ENCODE results near the gene GMDS. TPM values are rescaled to one million over a fixed set of nuclear protein-coding genes. Genes with fewer than 3 reads are reported as not detected.

GMDS gene
- total RNA-seq, 1 donor from 2014 or later: 17.9 TPM

DNA sequence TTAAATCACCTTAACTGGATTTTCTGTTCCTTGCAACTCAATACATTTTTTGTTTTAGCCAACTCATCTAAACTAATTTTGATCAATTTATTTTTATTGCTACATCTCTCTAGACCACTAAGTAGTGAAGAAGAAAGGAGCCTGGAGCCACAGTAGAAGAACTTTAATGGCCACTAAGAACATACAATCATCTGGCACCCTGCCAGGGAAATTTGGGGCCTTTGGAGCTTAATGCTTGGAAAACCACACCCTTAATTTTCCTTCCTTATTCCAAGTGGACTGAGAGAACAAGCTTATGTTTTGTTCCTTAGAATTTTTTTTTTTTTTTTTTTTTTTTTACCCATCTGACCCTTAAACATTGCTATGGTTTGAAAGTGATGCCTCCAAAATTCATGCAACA lies 12.0 kb upstream of the GMDS start:
- H3K4me3 ChIP-seq (ENCODE audit: low read depth, low read length): no peak overlapping the region
- no peak for DNase-seq (ENCODE audit: low read depth)
- TF ChIP-seq, protein P1, sequence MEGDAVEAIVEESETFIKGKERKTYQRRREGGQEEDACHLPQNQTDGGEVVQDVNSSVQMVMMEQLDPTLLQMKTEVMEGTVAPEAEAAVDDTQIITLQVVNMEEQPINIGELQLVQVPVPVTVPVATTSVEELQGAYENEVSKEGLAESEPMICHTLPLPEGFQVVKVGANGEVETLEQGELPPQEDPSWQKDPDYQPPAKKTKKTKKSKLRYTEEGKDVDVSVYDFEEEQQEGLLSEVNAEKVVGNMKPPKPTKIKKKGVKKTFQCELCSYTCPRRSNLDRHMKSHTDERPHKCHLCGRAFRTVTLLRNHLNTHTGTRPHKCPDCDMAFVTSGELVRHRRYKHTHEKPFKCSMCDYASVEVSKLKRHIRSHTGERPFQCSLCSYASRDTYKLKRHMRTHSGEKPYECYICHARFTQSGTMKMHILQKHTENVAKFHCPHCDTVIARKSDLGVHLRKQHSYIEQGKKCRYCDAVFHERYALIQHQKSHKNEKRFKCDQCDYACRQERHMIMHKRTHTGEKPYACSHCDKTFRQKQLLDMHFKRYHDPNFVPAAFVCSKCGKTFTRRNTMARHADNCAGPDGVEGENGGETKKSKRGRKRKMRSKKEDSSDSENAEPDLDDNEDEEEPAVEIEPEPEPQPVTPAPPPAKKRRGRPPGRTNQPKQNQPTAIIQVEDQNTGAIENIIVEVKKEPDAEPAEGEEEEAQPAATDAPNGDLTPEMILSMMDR (conservative IDR thresholded peaks at IDR 0.05; ENCODE audit: low read depth, low read length): no peak

DNA sequence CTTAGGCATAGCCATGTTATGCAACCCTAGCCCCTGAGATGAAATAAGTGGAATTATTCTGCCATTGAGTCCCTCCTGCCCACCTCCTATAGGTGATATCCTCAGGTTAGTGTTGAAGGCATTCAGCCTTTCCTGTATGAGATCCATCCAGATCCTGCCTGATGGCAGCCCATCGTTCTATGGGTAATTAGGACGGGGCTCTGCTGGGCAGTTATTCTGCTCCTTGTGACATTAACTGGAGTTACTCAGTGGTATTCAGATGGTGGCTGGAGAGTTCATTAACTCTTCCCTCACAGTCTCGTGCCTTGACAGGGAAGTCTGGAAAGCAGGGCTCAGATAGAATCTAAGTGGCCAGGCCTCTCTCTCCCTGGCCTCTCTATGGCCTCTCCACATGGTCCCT lies 9.3 kb upstream of the GMDS start:
- TF ChIP-seq, protein P1 (conservative IDR thresholded peaks at IDR 0.05; ENCODE audit: low read depth, low read length): no peak
- no peak for DNase-seq (ENCODE audit: low read depth)
- no peak overlapping the region for H3K4me3 ChIP-seq (ENCODE audit: low read depth, low read length)

DNA sequence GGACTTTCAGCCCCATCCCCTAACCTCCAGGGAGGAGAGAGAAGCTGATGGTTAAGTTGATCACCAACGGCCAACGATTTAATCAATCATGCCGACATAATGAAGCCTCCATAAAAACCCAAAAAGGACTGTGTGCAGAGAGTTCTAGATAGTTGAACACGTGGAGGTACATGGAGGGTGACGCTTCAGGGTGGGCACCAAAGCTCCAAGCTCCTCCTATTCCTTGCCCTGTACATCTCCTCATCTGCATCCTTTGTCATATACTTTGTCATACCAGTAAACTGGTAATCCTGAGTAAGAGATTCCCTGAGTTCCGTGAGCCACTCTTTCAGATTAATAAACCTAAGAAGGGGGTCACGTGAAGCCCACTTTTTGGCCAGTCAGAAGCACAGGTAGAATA lies 3.7 kb upstream of the GMDS start:
- no peak for DNase-seq (ENCODE audit: low read depth)
- no peak overlapping the region for H3K4me3 ChIP-seq (ENCODE audit: low read depth, low read length)
- TF ChIP-seq, protein P1 (conservative IDR thresholded peaks at IDR 0.05; ENCODE audit: low read depth, low read length): no peak

DNA sequence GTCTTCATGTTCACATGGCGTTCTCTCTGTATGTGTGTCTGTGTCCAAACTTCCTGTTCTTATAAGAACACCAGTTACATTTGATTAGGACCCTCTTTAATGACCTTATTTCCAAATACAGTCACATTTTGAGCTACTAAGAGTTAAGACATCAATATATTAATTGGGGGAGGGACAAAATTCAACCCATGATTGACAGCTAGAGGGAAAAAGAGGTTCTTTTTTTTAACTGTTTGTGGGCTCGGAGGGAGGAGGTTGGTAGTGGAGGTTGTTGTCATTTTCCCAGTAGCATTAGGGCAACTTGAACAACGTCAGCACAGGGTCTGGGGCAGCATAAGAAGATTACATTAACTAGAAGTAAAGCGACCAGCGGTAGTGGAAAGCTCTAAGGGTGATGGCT lies 2.3 kb upstream of the GMDS start:
- no peak for DNase-seq (ENCODE audit: low read depth)
- H3K4me3 ChIP-seq (ENCODE audit: low read depth, low read length): no peak overlapping the region
- TF ChIP-seq, protein P1 (conservative IDR thresholded peaks at IDR 0.05; ENCODE audit: low read depth, low read length): no peak

DNA sequence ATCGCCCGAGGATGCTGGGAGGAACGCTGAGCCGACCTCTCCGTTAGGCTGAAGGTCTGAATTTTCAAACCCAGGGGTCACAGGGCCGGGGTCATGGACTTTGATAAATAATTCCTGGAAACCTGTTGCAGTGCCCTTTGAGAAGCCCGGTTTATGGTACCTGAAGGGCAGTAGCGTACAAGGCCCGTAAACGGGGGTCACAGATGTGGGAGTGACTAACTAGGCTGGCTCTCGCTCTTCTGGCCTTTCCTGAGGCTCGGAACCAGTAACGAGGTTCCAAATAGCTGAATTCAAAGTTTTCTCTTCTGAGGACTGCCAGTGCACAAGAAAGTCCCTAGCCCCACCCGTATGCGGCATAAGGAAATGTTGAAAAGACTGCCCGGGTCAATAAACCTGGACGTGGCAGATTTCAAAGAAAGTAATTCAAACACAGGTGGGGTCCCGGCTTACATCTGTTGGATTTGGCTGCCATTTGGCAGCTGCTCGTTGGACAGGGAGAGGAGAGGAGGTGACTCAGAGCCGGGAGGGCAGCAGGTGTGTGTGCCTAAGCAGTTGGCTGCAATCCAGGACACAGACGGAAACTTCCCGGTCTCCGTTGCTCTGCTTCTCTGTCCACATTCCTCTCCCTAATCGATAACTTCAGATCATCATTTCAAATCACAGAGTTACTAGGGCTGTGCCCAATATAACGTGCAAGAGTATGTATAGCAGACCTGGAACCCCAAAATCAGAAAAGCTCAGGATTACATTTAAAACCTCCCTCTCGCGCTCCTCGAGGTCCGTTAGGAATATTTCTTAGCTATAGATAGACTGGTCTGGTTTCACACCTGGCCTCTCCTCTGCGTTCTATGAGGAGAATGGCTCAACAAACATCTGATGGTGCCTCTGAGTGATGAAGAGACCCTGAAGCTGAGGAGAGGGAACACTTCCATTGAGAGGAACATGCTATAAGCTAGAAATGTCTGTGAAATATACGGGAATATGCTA lies 765 bp upstream of the GMDS start:
- no peak for DNase-seq (ENCODE audit: low read depth)
- H3K4me3 ChIP-seq (ENCODE audit: low read depth, low read length): peak overlapping the region; percentile 98
- TF ChIP-seq, protein P1 (conservative IDR thresholded peaks at IDR 0.05; ENCODE audit: low read depth, low read length): no peak

DNA sequence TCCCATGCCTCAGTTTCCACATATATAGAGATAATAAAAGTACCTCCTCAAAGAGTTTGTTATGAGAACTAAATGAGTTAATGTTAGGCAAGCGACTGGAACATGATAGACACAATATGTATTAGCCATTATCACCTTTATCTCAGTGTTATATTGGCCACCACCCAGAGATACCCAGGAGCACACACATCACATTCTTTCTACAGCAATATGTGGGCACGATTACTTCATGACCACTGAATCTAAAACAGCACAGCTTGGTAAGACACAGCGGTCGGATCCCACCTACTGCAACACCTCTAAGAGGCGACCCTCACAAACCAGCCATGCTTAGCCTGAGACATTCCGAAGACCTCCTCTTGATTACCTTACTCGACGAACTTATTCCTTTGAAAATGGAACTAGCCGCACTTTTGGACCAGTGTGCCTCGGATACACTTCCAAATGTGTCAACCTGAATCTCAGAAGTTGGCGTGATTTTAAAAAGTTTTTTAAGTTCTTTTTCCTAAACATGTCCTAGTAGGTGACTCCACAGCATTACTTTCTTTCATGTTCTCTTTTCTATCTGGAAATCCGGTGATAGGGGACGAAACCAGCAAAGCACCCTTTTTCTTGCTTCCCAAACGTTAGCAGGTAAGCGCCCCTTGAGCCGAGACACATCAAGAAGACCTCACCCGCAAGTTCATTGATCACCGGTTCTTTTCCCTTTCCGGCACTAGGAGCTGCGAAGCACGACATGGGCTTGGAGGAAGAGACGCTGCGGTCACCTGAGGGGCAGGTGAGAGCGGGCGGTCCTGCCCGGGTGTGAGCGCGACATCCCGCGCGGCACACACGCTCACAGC lies 923 bp downstream of the GMDS start:
- TF ChIP-seq, protein P1 (conservative IDR thresholded peaks at IDR 0.05; ENCODE audit: low read depth, low read length): no peak
- peak overlapping the region; percentile 98 for H3K4me3 ChIP-seq (ENCODE audit: low read depth, low read length)
- no peak for DNase-seq (ENCODE audit: low read depth)
